Prostate gland (tissue), 2 donors: ENCODE data around the gene NOX5. TPM values are rescaled to one million over a fixed set of nuclear protein-coding genes. Genes with fewer than 3 reads are reported as not detected.

Experiments
- DNase-seq: peaks from one replicate; pipeline ENCODE4 v3.0.0-alpha.2; 2019; ENCODE audit warnings: low spot score
- H3K27ac ChIP-seq, 2 donors: fragments of 200-600 bp; sonication (generic); 2 replicates each; pipeline ENCODE4 v1.5.1; 2017 to 2019
- H3K27me3 ChIP-seq: fragments of 200-600 bp; sonication (generic); replicated peaks from 2 replicates; pipeline ENCODE4 v1.5.1; 2019; ENCODE audit not compliant: insufficient read depth
- H3K36me3 ChIP-seq, 2 donors: fragments of 200-600 bp; sonication (generic); 1 replicate in 1 of 2; 2 replicates in 1 of 2; pipeline versions ENCODE4 v1.5.1 to v1.8.1; 2017 to 2019
- H3K4me1 ChIP-seq: fragments of 200-600 bp; sonication (generic); replicated peaks from 2 replicates; pipeline ENCODE4 v1.5.1; 2019
- H3K4me3 ChIP-seq, 2 donors: fragments of 200-600 bp; sonication (generic); 2 replicates each; pipeline ENCODE4 v1.5.1; 2017 to 2019
- H3K9me3 ChIP-seq: fragments of 200-600 bp; sonication (generic); 2 replicates; pipeline ENCODE4 v1.5.1; 2017
- POLR2A ChIP-seq: fragments of 450-650 bp; IDR thresholded peaks from one replicate; pipeline ENCODE4 v1.6.1; 2016; ENCODE audit warnings: antibody characterized with exemption, mild to moderate bottlenecking
- POLR2AphosphoS5 ChIP-seq: sonication (generic); formaldehyde crosslinking; IDR thresholded peaks from one replicate; pipeline ENCODE4 v1.6.1; 2017; ENCODE audit warnings: antibody characterized with exemption
- WGBS: methylation state at CpG from one replicate; pipeline ENCODE4 v1.1.5; 2018; 5-methylcytosine and 5-hydroxymethylcytosine counted together
- intact Hi-C: fragments of 100-400 bp; cut with DNase I; formaldehyde crosslinking; loops from one replicate; pipeline ENCODE4 v1.14.2; 2022
- total RNA-seq, 2 donors: library from RNA; depleted of rRNA; stranded (reverse); fragments of >200 nt; gene quantifications; one replicate each; pipeline ENCODE4 v1.1.0, GENCODE V29; 2016
- TF ChIP-seq, protein P1 (sequence below), 4 experiments: fragments of 200-600 bp in 2 of 4; fragments of 450-650 bp in 2 of 4; sonication (generic) in 2 of 4; IDR thresholded peaks; 1 replicate in 3 of 4; 2 replicates in 1 of 4; pipeline ENCODE4 v1.5.1; 2016 to 2019; ENCODE audit warnings: antibody characterized with exemption in 4 of 4, mild to moderate bottlenecking in 2 of 4, moderate library complexity in 2 of 4

NOX5 gene
- total RNA-seq, 2 donors from 2014 or later = 0.05 to 5.8 TPM

DNA sequence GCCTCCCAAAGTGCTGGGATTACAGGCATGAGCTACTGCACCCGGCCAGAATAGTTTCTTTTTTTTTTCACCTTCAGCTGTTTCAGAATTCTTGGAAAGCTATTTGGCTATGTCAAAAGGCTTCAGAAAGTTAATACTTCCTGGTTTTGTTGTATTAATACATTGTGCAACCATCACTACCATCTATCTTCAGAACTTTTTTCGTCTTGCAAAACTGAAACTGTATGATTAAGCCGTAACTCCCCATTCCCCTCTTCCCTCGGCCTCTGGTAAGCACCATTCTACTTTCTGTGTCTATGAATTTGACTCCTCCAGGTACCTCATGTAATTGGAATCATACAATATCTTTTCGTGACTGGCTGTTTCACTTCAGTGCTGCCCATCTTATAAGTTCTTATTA is 5.2 kb upstream of the NOX5 start:
- intact Hi-C loops = no loop called here
- 84% methylated on average over 5 of the region's 5 CpGs for WGBS
- Histone ChIP-seq H3K9me3 (no peaks in the 10 kb centered on the region), H3K4me1 (no peaks in the 10 kb centered on the region), H3K27me3 (no peaks in the 10 kb centered on the region), H3K27ac (no peak overlapping the region), H3K36me3 (no peaks in the 10 kb centered on the region), H3K4me3 (no peak overlapping the region)
- TF ChIP-seq POLR2A (no peak), POLR2AphosphoS5 (no peak)
- TF ChIP-seq, protein P1, sequence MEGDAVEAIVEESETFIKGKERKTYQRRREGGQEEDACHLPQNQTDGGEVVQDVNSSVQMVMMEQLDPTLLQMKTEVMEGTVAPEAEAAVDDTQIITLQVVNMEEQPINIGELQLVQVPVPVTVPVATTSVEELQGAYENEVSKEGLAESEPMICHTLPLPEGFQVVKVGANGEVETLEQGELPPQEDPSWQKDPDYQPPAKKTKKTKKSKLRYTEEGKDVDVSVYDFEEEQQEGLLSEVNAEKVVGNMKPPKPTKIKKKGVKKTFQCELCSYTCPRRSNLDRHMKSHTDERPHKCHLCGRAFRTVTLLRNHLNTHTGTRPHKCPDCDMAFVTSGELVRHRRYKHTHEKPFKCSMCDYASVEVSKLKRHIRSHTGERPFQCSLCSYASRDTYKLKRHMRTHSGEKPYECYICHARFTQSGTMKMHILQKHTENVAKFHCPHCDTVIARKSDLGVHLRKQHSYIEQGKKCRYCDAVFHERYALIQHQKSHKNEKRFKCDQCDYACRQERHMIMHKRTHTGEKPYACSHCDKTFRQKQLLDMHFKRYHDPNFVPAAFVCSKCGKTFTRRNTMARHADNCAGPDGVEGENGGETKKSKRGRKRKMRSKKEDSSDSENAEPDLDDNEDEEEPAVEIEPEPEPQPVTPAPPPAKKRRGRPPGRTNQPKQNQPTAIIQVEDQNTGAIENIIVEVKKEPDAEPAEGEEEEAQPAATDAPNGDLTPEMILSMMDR (IDR thresholded peaks at IDR 0.05) = no peak
- no peak for DNase-seq

DNA sequence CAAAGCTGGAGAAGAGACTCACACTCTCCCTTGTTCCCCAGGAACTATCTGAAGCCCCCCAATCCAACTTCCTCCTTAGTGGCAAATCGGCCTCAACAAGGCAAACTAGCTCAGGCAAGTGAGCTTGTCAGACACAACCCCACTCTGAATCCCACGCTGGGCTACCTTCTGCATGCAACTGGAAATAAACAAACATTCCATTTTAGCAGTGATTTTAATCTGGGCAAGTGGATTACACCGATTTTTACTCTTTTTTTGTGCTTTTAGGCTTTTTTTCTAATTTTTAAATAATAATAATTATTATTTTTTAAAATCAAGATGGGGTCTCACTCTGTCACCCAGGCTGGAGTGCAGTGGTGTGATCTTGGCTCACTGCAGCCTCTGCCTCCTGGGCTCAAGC is 2.9 kb upstream of the NOX5 start:
- WGBS = 92% methylated on average over 3 of the region's 3 CpGs
- H3K27ac ChIP-seq = no peak overlapping the region
- H3K27me3 ChIP-seq = no peaks in the 10 kb centered on the region
- no peaks in the 10 kb centered on the region for H3K9me3 ChIP-seq
- no peak overlapping the region for H3K4me3 ChIP-seq
- DNase-seq = no peak
- TF ChIP-seq POLR2A (no peak), POLR2AphosphoS5 (no peak)
- TF ChIP-seq, protein P1 (IDR thresholded peaks at IDR 0.05) = no peak
- no peaks in the 10 kb centered on the region for H3K4me1 ChIP-seq
- no peaks in the 10 kb centered on the region for H3K36me3 ChIP-seq
- intact Hi-C loops = no loop called here

DNA sequence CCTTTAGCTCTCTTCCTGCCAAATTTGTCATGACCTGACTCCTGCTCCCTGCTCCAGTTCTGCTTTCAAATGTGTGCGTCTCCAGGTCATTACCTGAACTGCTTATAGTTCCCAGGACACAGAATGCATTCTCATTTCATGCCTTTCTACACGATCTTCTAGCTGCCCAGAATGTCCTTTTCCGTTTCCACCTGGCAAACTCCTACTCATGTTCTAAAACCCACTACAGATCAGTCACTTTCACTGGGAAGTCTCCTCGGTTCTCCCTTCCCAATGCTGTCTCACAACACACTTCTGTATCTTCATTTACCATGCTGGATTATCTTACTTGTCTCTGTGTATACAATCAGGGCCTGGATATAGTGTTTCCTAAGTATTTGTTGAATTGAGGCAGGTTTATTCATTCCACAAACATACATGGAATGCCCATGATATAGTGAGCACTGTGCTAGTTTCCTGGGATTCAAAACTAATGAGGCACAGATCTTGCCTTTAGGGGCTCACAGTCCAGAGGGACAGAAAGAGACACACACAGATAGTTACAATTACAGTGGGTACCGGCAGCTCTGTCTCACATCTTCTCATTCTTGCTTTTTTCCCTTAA is 1.6 kb upstream of the NOX5 start:
- Histone ChIP-seq H3K27ac (no peak overlapping the region), H3K36me3 (no peaks in the 10 kb centered on the region), H3K9me3 (no peaks in the 10 kb centered on the region), H3K4me1 (no peaks in the 10 kb centered on the region), H3K27me3 (no peaks in the 10 kb centered on the region), H3K4me3 (no peak overlapping the region)
- 89% methylated on average over 5 of the region's 5 CpGs for WGBS
- no peak for TF ChIP-seq POLR2AphosphoS5
- TF ChIP-seq, protein P1 (IDR thresholded peaks at IDR 0.05) = no peak
- TF ChIP-seq POLR2A = no peak
- DNase-seq = no peak
- intact Hi-C loops = no loop called here

DNA sequence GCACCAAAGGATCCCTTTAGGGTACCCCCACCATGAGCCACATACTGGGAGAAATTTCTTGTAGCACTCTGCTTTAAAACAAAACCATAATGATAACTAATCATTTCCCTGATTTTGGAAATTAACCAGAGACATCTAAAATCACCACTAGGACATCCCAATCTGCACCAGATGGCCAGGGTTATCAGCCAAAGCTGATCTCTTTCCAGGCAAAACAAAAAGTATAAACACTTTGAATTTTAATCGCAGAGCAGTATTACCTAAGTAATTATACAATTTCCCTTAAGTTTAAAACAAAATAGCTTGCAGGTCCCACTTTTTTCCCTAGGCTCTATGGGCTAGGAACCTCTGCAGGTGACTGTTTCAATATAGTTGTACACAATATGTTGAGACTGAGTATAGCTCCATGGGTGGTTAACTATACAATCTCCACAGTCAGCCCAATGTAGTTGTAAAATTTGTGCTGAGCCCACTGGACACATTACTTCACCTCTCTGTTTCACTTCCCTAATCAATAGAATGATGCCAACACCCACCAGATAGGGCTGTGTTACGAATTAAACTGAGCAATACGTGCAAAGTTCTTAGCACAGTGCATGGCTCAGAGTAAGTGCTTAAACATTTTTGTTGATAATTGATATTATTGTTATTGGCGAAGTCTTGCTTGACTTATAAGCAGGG is 629 bp upstream of the NOX5 start:
- WGBS = 90% methylated on average over 4 of the region's 4 CpGs
- H3K27me3 ChIP-seq = no peaks in the 10 kb centered on the region
- H3K4me3 ChIP-seq = no peak overlapping the region
- no peaks in the 10 kb centered on the region for H3K4me1 ChIP-seq
- intact Hi-C loops = no loop called here
- no peak for TF ChIP-seq POLR2A
- TF ChIP-seq, protein P1 (IDR thresholded peaks at IDR 0.05) = no peak
- no peak for TF ChIP-seq POLR2AphosphoS5
- no peaks in the 10 kb centered on the region for H3K36me3 ChIP-seq
- no peaks in the 10 kb centered on the region for H3K9me3 ChIP-seq
- no peak for DNase-seq
- no peak overlapping the region for H3K27ac ChIP-seq

DNA sequence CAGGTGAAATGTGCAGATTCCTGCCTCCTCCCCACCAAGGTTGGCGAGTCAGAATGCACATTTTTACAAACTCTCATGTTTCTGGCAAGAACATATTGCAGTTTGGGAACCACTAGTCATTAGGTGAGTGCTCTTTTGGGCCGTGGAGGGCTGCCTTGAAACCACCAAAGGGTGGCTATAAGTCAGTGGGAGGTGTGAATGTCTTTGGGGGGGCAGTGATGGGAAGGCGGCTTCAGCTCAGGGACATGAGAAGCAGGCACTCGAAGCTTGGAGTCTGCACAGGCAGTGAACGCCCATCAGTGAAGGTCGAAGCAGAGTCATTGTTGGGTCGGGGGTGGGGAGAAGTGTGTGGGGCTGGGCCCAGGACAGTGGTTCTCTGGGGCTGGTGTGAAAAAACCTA is 1.1 kb downstream of the NOX5 start:
- Histone ChIP-seq H3K4me1 (no peaks in the 10 kb centered on the region), H3K36me3 (no peaks in the 10 kb centered on the region), H3K27me3 (no peaks in the 10 kb centered on the region), H3K9me3 (no peaks in the 10 kb centered on the region), H3K4me3 (no peak overlapping the region), H3K27ac (no peak overlapping the region)
- DNase-seq = no peak
- WGBS = 73% methylated on average over 7 of the region's 7 CpGs
- TF ChIP-seq POLR2AphosphoS5 = no peak
- no peak for TF ChIP-seq POLR2A
- TF ChIP-seq, protein P1 (IDR thresholded peaks at IDR 0.05) = no peak
- intact Hi-C loops = no loop called here
